Loucy (cell line): Measurements from ENCODE around the gene NTPCR.
"Not testable (repeated sequence)": the region's sequence is repeated elsewhere in the genome, so short reads cannot be mapped to it uniquely, and the experiment has no call there.

Experiments
- EZH2phosphoT487 ChIP-seq: fragments of 200-600 bp; IDR thresholded peaks from 2 replicates; pipeline ENCODE4 v1.6.1; 2018; ENCODE audit warnings: antibody characterized with exemption, mild to moderate bottlenecking, moderate library complexity, borderline replicate concordance
- TF ChIP-seq, protein P1 (sequence below): fragments of 200-600 bp; sonication (generic); conservative IDR thresholded peaks from 2 replicates; pipeline ENCODE4 v1.5.1; 2014; ENCODE audit warnings: mild to moderate bottlenecking, antibody characterized with exemption, low read length

DNA sequence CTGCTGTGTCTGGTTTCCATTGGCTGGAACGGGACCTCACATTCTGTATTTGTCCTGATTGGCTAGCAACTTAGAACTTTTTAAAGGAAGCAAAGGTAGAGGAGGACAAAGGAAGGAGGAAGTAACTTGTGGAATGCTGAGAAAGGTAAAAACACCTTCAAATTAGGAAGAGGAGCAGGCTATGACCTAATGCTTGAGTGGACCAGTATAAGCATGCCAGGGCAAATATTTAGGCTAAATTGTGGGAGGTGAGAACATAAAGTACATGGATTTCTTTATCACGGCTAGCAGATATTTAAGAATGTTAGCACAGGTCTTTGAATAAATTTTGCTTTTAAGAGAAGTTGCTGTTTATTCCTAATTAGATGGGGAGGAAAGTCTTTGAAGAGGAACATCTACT is 36.1 kb upstream of the NTPCR start:
- TF ChIP-seq, protein P1, sequence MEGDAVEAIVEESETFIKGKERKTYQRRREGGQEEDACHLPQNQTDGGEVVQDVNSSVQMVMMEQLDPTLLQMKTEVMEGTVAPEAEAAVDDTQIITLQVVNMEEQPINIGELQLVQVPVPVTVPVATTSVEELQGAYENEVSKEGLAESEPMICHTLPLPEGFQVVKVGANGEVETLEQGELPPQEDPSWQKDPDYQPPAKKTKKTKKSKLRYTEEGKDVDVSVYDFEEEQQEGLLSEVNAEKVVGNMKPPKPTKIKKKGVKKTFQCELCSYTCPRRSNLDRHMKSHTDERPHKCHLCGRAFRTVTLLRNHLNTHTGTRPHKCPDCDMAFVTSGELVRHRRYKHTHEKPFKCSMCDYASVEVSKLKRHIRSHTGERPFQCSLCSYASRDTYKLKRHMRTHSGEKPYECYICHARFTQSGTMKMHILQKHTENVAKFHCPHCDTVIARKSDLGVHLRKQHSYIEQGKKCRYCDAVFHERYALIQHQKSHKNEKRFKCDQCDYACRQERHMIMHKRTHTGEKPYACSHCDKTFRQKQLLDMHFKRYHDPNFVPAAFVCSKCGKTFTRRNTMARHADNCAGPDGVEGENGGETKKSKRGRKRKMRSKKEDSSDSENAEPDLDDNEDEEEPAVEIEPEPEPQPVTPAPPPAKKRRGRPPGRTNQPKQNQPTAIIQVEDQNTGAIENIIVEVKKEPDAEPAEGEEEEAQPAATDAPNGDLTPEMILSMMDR: not testable (repeated sequence)
- not testable (repeated sequence) for TF ChIP-seq EZH2phosphoT487
